ENCODE data around the gene ASH1L. TPM values are rescaled to one million over a fixed set of nuclear protein-coding genes. Genes with fewer than 3 reads are reported as not detected.

ASH1L gene
- total RNA-seq, 1 donor from 2014 or later = 36.0 TPM

- H3K4me1 Mint-ChIP-seq (ENCODE audit: low read depth) = peaks cover 32% of the 10 kb centered on the region
- no peaks in the 10 kb centered on the region for H3K27me3 Mint-ChIP-seq (ENCODE audit: low read depth)
- DNase-seq (ENCODE audit: low spot score) = no peak
- no peak overlapping the region for H3K27ac Mint-ChIP-seq (ENCODE audit: unreplicated experiment)
- H3K9me3 Mint-ChIP-seq (ENCODE audit: low read depth) = no peaks in the 10 kb centered on the region
- no peak for TF ChIP-seq CTCF (IDR thresholded peaks at IDR 0.05)
- no peak overlapping the region for H3K4me3 Mint-ChIP-seq (ENCODE audit: unreplicated experiment)
- H3K36me3 Mint-ChIP-seq (ENCODE audit: low read depth) = no peaks in the 10 kb centered on the region
These were observed 32.7 kb downstream of the ASH1L start for GRCh38 chr1:155529929-155530328.

GRCh38 chr1:155529109-155529508, 33.5 kb downstream of the ASH1L start:
- no peaks in the 10 kb centered on the region for H3K36me3 Mint-ChIP-seq (ENCODE audit: low read depth)
- no peak overlapping the region for H3K4me3 Mint-ChIP-seq (ENCODE audit: unreplicated experiment)
- DNase-seq (ENCODE audit: low spot score) = no peak
- no peak for TF ChIP-seq CTCF (IDR thresholded peaks at IDR 0.05)
- H3K4me1 Mint-ChIP-seq (ENCODE audit: low read depth) = peaks cover 26% of the 10 kb centered on the region
- no peak overlapping the region for H3K27ac Mint-ChIP-seq (ENCODE audit: unreplicated experiment)
- H3K9me3 Mint-ChIP-seq (ENCODE audit: low read depth) = no peaks in the 10 kb centered on the region
- no peaks in the 10 kb centered on the region for H3K27me3 Mint-ChIP-seq (ENCODE audit: low read depth)

GRCh38 chr1:155527677-155528076, 34.9 kb downstream of the ASH1L start:
- no peak for DNase-seq (ENCODE audit: low spot score)
- H3K27ac Mint-ChIP-seq (ENCODE audit: unreplicated experiment) = no peak overlapping the region
- no peaks in the 10 kb centered on the region for H3K27me3 Mint-ChIP-seq (ENCODE audit: low read depth)
- TF ChIP-seq CTCF (IDR thresholded peaks at IDR 0.05) = no peak
- H3K4me1 Mint-ChIP-seq (ENCODE audit: low read depth) = peaks cover 23% of the 10 kb centered on the region
- no peak overlapping the region for H3K4me3 Mint-ChIP-seq (ENCODE audit: unreplicated experiment)
- no peaks in the 10 kb centered on the region for H3K9me3 Mint-ChIP-seq (ENCODE audit: low read depth)
- H3K36me3 Mint-ChIP-seq (ENCODE audit: low read depth) = peaks cover 2% of the 10 kb centered on the region

GRCh38 chr1:155526356-155526755, 36.2 kb downstream of the ASH1L start:
- Mint-ChIP-seq H3K4me3 (ENCODE audit: unreplicated experiment) (no peak overlapping the region), H3K4me1 (ENCODE audit: low read depth) (peaks cover 21% of the 10 kb centered on the region), H3K36me3 (ENCODE audit: low read depth) (peaks cover 2% of the 10 kb centered on the region), H3K27ac (ENCODE audit: unreplicated experiment) (no peak overlapping the region), H3K27me3 (ENCODE audit: low read depth) (no peaks in the 10 kb centered on the region), H3K9me3 (ENCODE audit: low read depth) (no peaks in the 10 kb centered on the region)
- DNase-seq (ENCODE audit: low spot score) = no peak
- no peak for TF ChIP-seq CTCF (IDR thresholded peaks at IDR 0.05)

- no peaks in the 10 kb centered on the region for H3K9me3 Mint-ChIP-seq (ENCODE audit: low read depth)
- peaks cover 10% of the 10 kb centered on the region for H3K36me3 Mint-ChIP-seq (ENCODE audit: low read depth)
- TF ChIP-seq CTCF (IDR thresholded peaks at IDR 0.05) = no peak
- H3K4me3 Mint-ChIP-seq (ENCODE audit: unreplicated experiment) = no peak overlapping the region
- DNase-seq (ENCODE audit: low spot score) = no peak
- H3K27me3 Mint-ChIP-seq (ENCODE audit: low read depth) = no peaks in the 10 kb centered on the region
- H3K27ac Mint-ChIP-seq (ENCODE audit: unreplicated experiment) = no peak overlapping the region
- H3K4me1 Mint-ChIP-seq (ENCODE audit: low read depth) = peaks cover 5% of the 10 kb centered on the region
These were observed 40.5 kb downstream of the ASH1L start for GRCh38 chr1:155522069-155522468.
